Nephron progenitor cell (in vitro differentiated cells): ENCODE measurements around the gene RERE.

Experiments
- DNase-seq: peaks from one replicate; pipeline ENCODE4 v3.0.0; 2021
- H3K27ac Mint-ChIP-seq: 2 replicates; pipeline ENCODE4 v1.8.0; 2021; ENCODE audit warnings: mild to moderate bottlenecking, moderate library complexity, mixed read lengths
- H3K27me3 Mint-ChIP-seq: 2 replicates; pipeline ENCODE4 v1.8.0; 2021; ENCODE audit warnings: mild to moderate bottlenecking, low read depth, mixed read lengths; ENCODE audit not compliant: poor library complexity
- H3K36me3 Mint-ChIP-seq: 2 replicates; pipeline ENCODE4 v1.8.0; 2021; ENCODE audit warnings: low read depth, mixed read lengths
- H3K4me1 Mint-ChIP-seq: 2 replicates; pipeline ENCODE4 v1.8.0; 2021; ENCODE audit warnings: mixed read lengths
- H3K4me3 Mint-ChIP-seq: 2 replicates; pipeline ENCODE4 v1.8.0; 2021; ENCODE audit warnings: mild to moderate bottlenecking, moderate library complexity, mixed read lengths
- H3K9me3 Mint-ChIP-seq: 2 replicates; pipeline ENCODE4 v1.8.0; 2021; ENCODE audit warnings: mild to moderate bottlenecking, moderate library complexity, mixed read lengths
- CTCF ChIP-seq: fragments of 200-600 bp; sonication (generic); IDR thresholded peaks from 2 replicates; pipeline ENCODE4 v1.5.0; 2021; ENCODE audit warnings: antibody characterized with exemption

The RERE gene

GRCh38 chr1:8817412-8818324, at the start of gene RERE:
Gene RERE (minus strand): TSS chr1:8817640.
- peak; percentile 96 for DNase-seq
- TF ChIP-seq CTCF: no peak
- H3K4me1 Mint-ChIP-seq: peaks cover 69% of the 10 kb centered on the region
- no peaks in the 10 kb centered on the region for H3K9me3 Mint-ChIP-seq
- no peaks in the 10 kb centered on the region for H3K36me3 Mint-ChIP-seq
- H3K27me3 Mint-ChIP-seq: peaks cover 3% of the 10 kb centered on the region
- peak within 1 kb of the TSS; percentile 99 for H3K27ac Mint-ChIP-seq
- H3K4me3 Mint-ChIP-seq: peak within 1 kb of the TSS; percentile 98

GRCh38 chr1:8866792-8867415, 49.5 kb upstream of the RERE start:
- Mint-ChIP-seq H3K27ac (peak overlapping the region; percentile 91), H3K36me3 (peaks cover 89% of the 10 kb centered on the region), H3K27me3 (no peaks in the 10 kb centered on the region)

GRCh38 chr1:8866173-8866791, 48.8 kb upstream of the RERE start:
- no peak for DNase-seq
- no peak overlapping the region for H3K4me3 Mint-ChIP-seq
- no peak for TF ChIP-seq CTCF
- H3K36me3 Mint-ChIP-seq: peaks cover 88% of the 10 kb centered on the region
- no peaks in the 10 kb centered on the region for H3K27me3 Mint-ChIP-seq
- H3K27ac Mint-ChIP-seq: peak overlapping the region; percentile 91
- H3K4me1 Mint-ChIP-seq: peaks cover 47% of the 10 kb centered on the region
- no peaks in the 10 kb centered on the region for H3K9me3 Mint-ChIP-seq

More at GRCh38 chr1:8866792-8867415, 49.5 kb upstream of the RERE start:
- peaks cover 51% of the 10 kb centered on the region for H3K4me1 Mint-ChIP-seq
- TF ChIP-seq CTCF: no peak
- H3K4me3 Mint-ChIP-seq: no peak overlapping the region
- H3K9me3 Mint-ChIP-seq: no peaks in the 10 kb centered on the region
- no peak for DNase-seq

- TF ChIP-seq CTCF: no peak
- H3K4me3 Mint-ChIP-seq: no peak overlapping the region
- H3K4me1 Mint-ChIP-seq: peaks cover 47% of the 10 kb centered on the region
- H3K9me3 Mint-ChIP-seq: no peaks in the 10 kb centered on the region
- no peaks in the 10 kb centered on the region for H3K27me3 Mint-ChIP-seq
- peak overlapping the region; percentile 85 for H3K27ac Mint-ChIP-seq
- DNase-seq: no peak
- H3K36me3 Mint-ChIP-seq: peaks cover 86% of the 10 kb centered on the region
Measured at GRCh38 chr1:8864713-8865344, 47.4 kb upstream of the RERE start.

- H3K4me1 Mint-ChIP-seq: peaks cover 48% of the 10 kb centered on the region
- no peak overlapping the region for H3K4me3 Mint-ChIP-seq
- H3K27me3 Mint-ChIP-seq: peaks cover 4% of the 10 kb centered on the region
- peak overlapping the region; percentile 85 for H3K27ac Mint-ChIP-seq
- TF ChIP-seq CTCF: no peak
- peaks cover 84% of the 10 kb centered on the region for H3K36me3 Mint-ChIP-seq
- no peaks in the 10 kb centered on the region for H3K9me3 Mint-ChIP-seq
- DNase-seq: no peak
Measured at GRCh38 chr1:8863794-8864233, 46.4 kb upstream of the RERE start.
